ENCODE measurements around the gene ETDA.
"Not testable (repeated sequence)": the region's sequence is repeated elsewhere in the genome, so short reads cannot be mapped to it uniquely, and the experiment has no call there.

The ETDA gene

DNA sequence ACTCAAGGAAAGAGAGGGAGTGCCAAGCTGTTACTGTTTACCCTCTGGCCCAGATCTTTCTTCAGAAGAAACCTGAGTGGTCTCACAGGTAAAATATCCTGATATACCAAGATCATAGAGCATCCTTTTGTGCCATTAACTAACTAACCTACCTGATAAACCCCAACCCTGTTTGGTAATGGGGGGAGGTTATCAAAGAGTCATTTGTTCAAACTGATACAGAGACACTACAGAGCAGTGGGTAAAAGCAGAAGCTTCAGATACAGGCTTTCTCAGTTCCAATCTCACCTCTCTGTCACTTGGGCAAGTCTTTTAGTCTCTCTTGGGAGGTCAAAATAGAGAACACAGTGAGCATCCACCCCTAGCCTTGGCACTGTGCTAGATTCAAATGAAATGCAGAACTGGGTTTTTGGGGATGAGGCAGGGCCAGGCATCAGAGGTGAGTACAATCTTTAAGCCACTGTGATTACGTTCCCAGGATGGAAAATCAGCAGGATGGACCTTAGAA, at the start of gene ETDA:
ETDA (plus strand) TSS at position 51 of the 508 bp plus-strand sequence. CDS start 1,216 bp downstream, outside the sequence.
- DNase-seq, result not testable (repeated sequence)

DNA sequence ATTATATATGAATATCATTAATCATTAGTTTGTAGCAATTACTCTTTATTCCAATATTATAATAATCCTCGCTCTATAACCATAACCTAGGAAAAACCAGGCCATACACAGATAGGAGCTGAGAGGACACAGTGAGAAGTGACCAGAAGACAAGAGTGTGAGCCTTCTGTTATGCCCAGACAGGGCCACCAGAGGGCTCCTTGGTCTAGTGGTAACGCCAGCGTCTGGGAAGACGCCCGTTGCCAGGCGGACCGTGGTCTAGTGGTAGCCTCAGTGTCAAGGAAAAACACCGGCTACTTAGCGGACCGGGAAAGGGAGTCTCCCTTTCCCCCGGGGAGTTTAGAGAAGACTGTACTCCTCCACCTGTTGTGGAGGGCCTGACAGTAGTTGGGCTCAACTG, 45.4 kb upstream of the ETDA start:
- peak in 1 of 2 experiments; percentile 14 for DNase-seq

DNA sequence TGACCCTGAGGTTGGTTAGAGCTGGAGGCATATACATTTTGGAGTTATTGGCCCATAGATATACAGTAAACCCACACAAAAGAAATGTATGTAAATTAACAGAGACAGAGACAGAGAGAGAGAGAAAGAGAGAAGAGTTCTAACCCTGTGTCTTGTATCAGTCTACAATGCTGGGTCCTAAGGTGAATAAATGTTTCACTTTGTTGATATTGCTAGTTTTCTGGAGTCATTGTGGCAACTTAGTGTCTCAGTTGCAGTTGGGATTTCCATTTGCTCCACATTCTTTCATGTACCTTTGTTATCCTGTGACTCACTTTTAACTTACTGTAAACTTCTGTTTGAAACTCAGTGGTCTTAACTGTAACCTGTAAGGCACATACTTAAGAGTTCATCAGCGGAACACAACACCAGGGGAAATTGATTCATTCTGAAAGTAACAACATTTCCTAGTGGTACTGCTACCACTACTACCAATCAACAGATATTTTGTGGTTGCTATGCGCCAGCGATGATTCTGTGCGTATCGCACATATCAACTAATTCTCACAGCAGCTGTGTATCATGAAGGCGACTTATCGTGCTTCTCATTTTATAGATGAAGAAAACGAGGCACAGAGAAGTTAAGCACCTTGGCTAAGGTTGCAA, 38.5 kb upstream of the ETDA start:
- DNase-seq, result no peak

DNA sequence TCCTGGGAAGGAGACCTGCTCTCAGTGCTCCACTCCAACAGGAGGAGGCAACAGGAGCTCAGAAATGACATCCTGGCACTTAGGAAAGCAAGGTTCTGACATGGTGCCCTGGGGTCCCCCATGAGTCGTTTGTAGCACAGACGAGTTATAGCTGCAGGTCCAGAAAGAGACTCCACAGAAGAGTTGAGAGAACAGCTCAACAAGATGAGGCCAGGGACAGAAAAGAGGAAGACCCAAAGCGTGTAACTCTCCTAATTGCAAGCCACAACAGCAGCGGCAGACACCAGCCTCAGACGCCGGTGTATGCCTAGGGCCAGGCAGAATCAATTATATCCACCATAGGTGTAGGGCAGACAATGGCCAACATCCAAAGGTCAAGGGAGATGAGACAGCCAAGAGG, 5.9 kb upstream of the ETDA start:
- not testable (repeated sequence) for DNase-seq

DNA sequence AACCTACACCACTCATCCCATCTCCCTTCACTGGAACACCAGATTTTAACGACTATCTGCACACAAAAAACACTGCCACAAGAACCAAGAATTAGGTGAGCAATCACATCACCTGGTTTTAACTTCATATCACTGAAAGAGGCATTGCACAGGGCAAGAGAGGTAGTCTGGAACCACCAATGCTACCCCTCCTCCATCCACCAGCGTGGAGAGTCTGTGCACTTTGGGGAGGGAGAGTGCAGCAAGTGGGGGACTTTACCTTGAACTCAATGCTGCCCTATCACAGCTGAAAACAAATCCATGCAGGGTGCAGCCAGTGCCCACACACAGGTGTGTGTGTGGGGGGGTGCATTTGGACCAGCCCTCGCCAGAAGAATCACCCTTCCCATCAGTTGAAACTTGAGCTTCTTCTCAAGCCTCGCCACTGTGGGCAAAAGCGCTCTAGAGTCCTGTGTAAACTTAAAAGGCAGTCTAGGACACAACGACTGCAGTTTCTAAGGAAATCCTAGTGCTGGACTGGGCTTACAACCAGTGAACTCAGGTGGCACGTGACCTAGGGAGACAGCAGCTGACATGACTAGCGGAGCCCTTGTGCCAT, 4.3 kb downstream of the ETDA start:
- DNase-seq, result not testable (repeated sequence)

DNA sequence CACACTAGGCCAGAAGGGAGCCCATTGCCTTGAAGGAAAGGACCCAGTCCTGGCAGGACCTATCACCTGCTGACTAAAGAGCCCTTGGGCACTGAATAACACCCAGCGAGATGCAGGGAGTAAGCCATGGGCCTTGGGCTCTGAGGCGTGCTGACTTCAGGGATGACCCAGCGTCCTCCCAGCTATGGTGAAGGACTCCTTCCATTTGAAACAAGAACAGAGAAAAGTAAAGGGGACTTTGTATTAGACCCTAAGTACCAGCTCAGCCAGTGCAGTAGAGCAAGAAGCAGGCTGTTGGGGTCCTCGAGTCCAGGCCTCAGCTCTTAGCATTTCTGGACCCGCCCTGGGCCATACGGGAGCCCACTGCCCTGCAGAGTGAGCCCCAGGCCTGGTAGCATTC, 5.1 kb downstream of the ETDA start:
- no peak for DNase-seq

DNA sequence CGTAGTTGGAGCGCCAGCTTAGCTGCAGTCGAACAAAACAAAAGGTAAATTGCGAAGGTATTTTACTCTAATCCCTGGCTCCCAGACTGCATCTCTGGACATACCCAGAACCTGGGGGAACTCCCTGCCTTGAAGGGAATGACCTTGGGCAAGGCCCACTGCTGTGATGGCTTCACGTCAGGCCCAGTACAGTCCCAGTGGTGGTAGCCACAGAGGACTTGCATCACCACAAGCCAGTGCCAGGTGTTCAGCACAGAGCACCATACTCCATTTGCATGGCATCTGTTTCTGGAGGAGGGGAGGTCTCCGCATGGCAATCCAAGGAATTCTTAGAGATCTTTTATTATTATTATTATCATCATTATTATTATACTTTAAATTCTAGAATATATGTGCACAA, 5.6 kb downstream of the ETDA start:
- DNase-seq, result no peak

DNA sequence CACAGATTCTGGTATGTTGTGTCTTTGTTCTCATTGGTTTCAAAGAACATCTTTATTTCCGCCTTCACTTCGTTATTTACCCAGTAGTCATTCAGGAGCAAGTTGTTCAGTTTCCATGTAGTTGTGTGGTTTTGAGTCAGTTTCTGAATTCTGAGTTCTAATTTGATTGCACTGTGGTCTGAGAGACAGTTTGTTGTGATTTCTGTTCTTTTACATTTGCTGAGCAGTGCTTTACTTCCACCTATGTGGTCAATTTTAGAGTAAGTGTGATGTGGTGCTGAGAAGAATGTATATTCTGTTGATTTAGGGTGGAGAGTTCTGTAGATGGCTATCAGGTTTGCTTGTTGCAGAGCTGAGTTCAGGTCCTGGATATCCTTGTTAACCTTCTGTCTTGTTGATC, 9.1 kb downstream of the ETDA start:
- not testable (repeated sequence) for DNase-seq

DNA sequence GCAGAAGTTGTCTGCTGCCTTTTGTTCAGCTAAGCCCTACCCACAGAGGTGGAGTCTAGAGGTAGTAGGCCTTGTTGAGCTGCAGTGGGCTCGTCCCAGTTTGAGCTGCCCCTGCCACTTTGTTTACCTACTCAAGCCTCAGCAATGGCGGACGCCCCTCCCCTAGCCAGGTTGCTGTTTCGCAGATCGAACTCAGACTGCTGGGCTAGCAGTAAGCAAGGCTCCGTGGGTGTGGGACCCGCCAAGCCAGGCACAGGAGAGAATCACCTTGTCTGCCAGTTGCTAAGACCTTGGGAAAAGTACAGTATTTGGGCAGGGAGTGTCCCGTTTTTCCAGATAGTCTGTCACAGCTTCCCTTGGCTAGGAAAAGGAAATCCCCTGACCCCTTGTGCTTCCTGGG, 11.5 kb downstream of the ETDA start:
- not testable (repeated sequence) for DNase-seq

DNA sequence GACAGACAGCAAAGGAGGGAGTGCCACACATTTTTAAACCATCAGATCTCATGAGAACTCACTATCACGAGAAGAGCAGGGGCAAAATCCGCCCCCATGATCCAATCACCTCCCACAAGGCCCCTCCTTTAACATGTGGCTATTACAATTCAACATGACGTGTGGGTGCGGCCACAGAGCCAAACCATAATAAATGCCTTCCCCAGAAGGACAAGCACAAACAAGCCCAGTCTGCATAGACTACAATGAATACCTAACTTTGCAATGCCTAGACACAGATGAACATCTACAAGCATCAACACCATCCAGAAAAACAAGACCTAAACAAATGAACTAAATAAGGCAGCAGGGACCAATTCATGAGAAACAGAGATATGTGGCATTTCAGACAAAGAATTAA, 12.3 kb downstream of the ETDA start:
- DNase-seq, result no peak

DNA sequence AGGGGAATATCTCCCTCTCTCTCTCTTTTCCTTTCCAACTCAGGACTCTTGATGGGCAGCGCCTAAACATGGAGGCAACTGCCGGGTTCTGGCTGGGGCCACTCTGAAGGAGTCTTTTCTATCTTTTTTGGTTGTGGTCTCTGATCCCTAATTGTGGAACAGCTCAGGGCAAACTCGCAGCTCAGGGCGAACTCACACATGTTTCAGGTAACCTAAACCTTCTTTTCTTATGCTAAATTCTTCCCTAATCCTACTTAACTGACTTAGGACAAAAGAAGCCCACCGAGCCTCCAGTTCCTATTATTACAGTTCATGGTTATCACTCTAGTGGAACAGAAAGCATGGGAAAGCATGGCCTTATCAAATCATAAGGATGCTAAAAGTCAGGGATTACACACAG, 21.3 kb downstream of the ETDA start:
- DNase-seq, result no peak

DNA sequence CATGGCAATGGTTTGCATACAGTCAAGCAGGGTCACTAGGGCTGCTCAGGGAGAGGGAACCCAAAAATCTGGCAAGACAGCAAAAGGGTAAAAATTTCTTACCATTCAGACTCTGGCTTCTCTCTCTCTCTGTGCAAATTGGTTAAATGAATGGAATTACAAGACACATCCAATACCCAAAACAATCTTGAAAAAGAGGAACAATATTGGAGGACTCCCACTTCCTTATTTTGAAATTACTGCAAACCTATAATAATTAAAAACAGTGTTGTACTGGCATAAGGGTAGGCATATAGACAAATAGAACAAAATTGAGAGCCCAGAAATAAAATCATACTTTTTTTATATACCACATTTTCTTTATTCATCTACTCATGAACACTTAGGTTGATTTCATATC, 24.1 kb downstream of the ETDA start:
- no peak for DNase-seq

DNA sequence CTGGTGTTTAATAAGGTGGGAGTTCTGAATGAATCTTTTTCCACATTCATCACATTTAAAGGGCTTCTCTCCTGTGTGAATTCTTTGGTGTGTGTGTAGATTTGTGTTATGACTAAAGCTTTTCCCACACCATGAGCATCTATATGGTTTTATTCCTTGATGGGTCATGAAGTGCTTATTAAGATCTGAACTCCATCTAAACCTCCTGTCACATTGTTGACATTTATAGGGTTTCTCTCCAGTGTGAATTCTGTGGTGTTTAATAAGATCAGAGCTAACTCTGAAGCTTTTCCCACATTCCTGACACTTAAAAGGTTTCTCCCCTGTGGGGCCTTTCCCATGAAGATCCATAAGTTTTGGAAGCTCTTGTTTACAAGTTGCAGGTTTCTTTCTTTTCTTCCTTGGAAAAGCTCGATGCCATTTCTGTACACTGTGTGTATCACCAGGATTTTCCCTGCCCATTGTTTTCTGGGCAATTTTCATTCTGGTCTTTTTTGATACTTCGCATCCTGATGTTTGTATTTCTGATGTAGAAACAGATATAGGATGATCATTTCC, 35.5 kb downstream of the ETDA start:
- no peak for DNase-seq

DNA sequence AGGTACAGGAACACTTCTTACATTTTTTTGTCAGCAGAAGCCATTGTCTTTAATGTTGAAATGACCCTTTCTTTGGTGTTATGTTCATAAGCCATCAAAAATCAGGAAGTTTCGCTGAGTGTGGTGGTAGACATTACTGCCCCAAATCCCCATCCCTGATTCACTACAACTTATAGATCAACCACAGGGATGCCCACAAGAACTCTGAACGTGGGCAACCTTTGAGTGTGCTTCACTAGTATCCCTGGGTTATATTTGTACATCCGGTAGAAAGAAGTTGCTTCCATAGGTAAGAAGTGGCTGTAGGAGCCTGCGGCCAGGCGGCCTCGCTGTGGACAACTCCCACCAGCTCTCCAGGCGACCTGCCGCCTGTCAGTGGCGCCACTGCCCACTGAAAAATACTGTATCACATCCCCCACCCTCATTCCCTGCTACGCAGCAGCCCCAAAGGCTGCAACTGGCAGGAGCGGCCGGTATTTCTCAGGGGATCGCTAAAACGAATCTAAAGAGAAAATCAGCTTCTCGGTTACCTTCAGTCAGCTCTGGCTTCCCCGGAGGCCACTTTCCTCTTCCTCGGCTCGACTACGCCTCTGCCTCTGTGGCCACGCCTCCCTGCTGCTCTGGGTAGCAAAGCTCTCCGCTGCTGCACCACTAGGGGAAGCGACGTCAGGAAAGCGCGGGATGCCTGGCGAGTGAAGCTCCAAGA, 43.5 kb downstream of the ETDA start:
- DNase-seq, result no peak

DNA sequence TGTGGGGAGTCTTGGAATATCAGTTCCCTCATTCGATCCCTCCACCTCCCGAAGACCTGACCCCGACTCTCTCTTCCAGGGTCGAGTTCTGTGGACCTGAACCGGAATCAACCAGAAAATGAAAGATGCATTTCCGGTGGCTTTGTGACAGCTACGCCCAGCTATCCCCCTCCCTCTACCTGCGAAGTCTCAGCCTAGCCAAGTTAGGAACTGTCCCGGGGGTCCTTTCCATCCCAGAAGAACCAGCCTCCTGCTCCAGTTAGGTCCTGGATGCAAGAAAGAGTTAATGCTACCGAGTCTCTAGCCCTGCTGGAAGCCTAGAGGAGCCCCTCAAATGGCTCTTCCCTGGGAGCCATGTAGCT, 44.1 kb downstream of the ETDA start:
- no peak for DNase-seq

DNA sequence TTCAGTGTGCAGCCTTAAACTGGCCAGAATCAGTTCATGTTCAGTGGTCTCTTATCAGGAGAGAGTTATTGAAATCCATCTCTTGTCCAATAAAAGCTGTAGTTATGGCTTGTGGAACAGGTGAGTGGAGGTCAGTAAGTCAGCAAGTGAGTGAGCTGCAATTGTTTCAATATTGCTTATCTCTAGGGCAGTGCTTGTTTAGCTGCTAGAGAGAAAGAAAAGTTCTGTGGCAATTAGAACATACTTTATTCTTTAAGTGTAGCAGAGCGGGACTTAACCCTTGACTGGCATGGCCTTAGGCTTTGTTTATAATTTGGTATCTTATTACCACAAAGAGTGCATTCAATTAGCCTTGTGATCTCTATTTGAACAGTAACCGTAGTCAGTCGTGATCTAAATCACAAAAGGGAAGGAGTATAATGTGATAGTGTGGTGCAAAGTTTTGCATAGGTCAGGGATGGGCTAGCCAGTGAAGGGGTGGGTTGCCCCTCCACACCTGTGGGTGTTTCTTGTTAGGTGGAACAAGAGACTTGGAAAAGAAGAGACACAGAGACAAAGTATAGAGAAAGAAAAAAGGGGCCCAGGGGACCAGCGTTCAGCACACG, 50.5 kb downstream of the ETDA start:
- DNase-seq, result no peak

Measured in NCI-H524 (cell line).